Heart left ventricle (tissue), 16 donors: ENCODE results near the gene MGLL. TPM values are rescaled to one million over a fixed set of nuclear protein-coding genes. Genes with fewer than 3 reads are reported as not detected.
A peak's percentile ranks its signal among the peaks of the same experiment; 100 is the strongest.
"Not testable (repeated sequence)": the region's sequence is repeated elsewhere in the genome, so short reads cannot be mapped to it uniquely, and the experiment has no call there.

ENCODE experiments used
- ATAC-seq, 4 donors: fragments of 200-7000 bp; cut with Tn5 transposase; one replicate each; pipeline ENCODE4 v1.9.1; 2020 to 2022; ENCODE audit warnings: moderate library complexity in 4 of 4, mild to moderate bottlenecking in 3 of 4, moderate number of reproducible peaks in 1 of 4
- DNase-seq, 5 donors: peaks; one replicate each; pipeline ENCODE4 v3.0.0-alpha.2; 2020
- H3K27ac ChIP-seq, 12 donors: fragments of 200-600 bp; sonication (generic) in 4 of 12; one replicate each; pipeline versions ENCODE4 v1.5.0 to v1.8.0; 2016 to 2022; ENCODE audit warnings: mild to moderate bottlenecking in 2 of 12
- H3K27me3 ChIP-seq, 9 donors: fragments of 200-600 bp; sonication (generic) in 2 of 9; one replicate each; pipeline versions ENCODE4 v1.5.1 to v1.8.0; 2016 to 2022; ENCODE audit warnings: mild to moderate bottlenecking in 3 of 9
- H3K36me3 ChIP-seq, 9 donors: fragments of 200-600 bp; sonication (generic) in 2 of 9; one replicate each; pipeline versions ENCODE4 v1.5.0 to v1.8.0; 2018 to 2022; ENCODE audit warnings: mild to moderate bottlenecking in 2 of 9
- H3K4me1 ChIP-seq, 12 donors: fragments of 200-600 bp; sonication (generic) in 4 of 12; one replicate each; pipeline versions ENCODE4 v1.5.0 to v1.8.0; 2016 to 2022; ENCODE audit warnings: mild to moderate bottlenecking in 3 of 12
- H3K4me3 ChIP-seq, 12 donors: fragments of 200-600 bp; sonication (generic) in 4 of 12; one replicate each; pipeline versions ENCODE4 v1.5.0 to v1.8.0; 2017 to 2022; ENCODE audit warnings: mild to moderate bottlenecking in 9 of 12, moderate library complexity in 4 of 12
- H3K9me3 ChIP-seq, 12 donors: fragments of 200-600 bp; sonication (generic) in 4 of 12; one replicate each; pipeline versions ENCODE4 v1.5.0 to v1.8.0; 2016 to 2022; ENCODE audit warnings: mild to moderate bottlenecking in 1 of 12
- POLR2A ChIP-seq, 2 donors: fragments of 450-650 bp; IDR thresholded peaks; one replicate each; pipeline ENCODE4 v1.6.1; 2017; ENCODE audit warnings: antibody characterized with exemption in 2 of 2, mild to moderate bottlenecking in 2 of 2, moderate library complexity in 2 of 2
- WGBS, 4 donors: extraction: QIAGEN DNeasy Blood & Tissue Kit in 2 of 4; methylation state at CpG; one replicate each; pipeline versions ENCODE4 v1.1.5 to v1.1.7; 2013 to 2018; 5-methylcytosine and 5-hydroxymethylcytosine counted together
- intact Hi-C, 10 donors: fragments of 100-400 bp; cut with DNase I; formaldehyde crosslinking; loops; one replicate each; pipeline versions ENCODE4 v1.11.1 to v1.14.2; 2022
- polyA plus RNA-seq, 2 donors: library from polyadenylated mRNA; stranded (reverse); fragments of 200-250 nt; gene quantifications; one replicate each; pipeline ENCODE4 v1.2.3, GENCODE V29; 2013
- total RNA-seq, 9 donors: library from RNA; depleted of rRNA in 2 of 9; stranded (reverse); fragments of >200 nt in 2 of 9; fragmentation: NEBNext Ultra II Directional in 3 of 9; extraction: Animal tissue kit (Norgen Biotek cat#: 25700) in 3 of 9; gene quantifications; one replicate each; pipeline versions ENCODE4 v1.1.0 to v1.2.4, GENCODE V29; 2016 to 2023
- TF ChIP-seq, protein P1 (sequence below), 12 donors: fragments of 200-600 bp; sonication (generic) in 4 of 12; IDR thresholded peaks; one replicate each; pipeline versions ENCODE4 v1.5.0 to v1.8.0; 2018 to 2022; ENCODE audit warnings: antibody characterized with exemption in 12 of 12, mild to moderate bottlenecking in 5 of 12
- donor health status: ischemic (EF 13 %, LVEDD 7.1; RV severe dilation, severe dysfunction).
- donor health status: healthy with polysubstance abuse.
- donor health status: DM: no; HTN: yes; CAD: no.
- donor health status: DM: no; HTN: no; CAD: no.
- donor health status: ischemic (EF 25% LVEDD 6.9; RV normal size, moderate dysfunction).
- donor health status: ischemic (EF 25% LVEDD 5.7; RV mildly dilated, moderate dysfunction).
- donor health status: healthy.
- donor health status: DM: yes; HTN: yes; CAD: no.
- donor health status: ischemic (EF 35%, LVEDD 5.7; RV mildly dilated, moderate dysfunction).
- donor health status: nonischemic (EF 11% LVEDD 7.7; RV severe dilation, severe dysfunction).
- donor health status: DM: yes; HTN: yes; CAD: no.
- donor health status: PGD.
- donor health status: ischemic (EF 29% LVEDD 5.4; RV normal size, mild dysfunction).
- donor health status: nonischemic (EF 23%, LVEDD 6.1; RV moderate dilation, normal function).

The MGLL gene
- total and polyA plus RNA-seq, 11 donors = 38.5 to 119 (median 78.9) TPM

DNA sequence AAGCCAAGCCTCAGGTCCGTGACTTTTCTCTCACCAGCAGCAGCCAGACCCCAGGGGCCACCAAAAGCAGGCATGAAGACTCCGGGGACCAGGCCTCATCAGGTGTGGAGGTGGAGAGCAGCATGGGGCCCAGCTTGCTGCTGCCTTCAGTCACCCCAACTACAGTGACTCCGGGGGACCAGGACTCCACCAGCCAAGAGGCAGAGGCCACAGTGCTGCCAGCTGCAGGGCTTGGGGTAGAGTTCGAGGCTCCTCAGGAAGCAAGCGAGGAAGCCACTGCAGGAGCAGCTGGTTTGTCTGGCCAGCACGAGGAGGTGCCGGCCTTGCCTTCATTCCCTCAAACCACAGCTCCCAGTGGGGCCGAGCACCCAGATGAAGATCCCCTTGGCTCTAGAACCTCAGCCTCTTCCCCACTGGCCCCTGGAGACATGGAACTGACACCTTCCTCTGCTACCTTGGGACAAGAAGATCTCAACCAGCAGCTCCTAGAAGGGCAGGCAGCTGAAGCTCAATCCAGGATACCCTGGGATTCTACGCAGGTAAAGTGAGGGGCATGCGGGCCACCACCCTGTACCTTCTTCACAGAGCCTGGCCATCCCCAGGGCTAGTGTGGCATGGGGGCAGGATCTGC is 161.6 kb downstream of the MGLL start:
- H3K27ac ChIP-seq = no peak overlapping the region
- ATAC-seq = no peak

DNA sequence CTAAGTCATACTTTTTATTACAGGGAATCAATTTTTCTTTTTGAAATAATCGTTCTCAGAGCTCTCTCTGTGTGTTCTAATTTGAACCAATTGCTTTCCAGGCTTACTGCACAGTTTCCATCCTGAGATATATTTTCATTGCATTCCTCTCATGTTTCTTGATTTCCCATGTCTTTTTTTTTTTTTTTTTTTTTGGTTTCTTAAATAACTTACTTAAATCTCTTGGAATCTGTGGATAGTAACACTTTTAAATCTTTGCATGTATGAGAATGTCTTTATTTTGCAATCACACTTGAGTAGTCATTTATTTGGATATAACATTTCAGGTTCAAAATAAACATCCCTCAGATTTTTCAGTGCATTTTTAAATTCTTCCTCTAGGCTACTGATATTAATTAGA is 164.1 kb downstream of the MGLL start:
- ATAC-seq (no peak), DNase-seq (no peak)
- Histone ChIP-seq H3K36me3 (no peaks in the 10 kb centered on the region), H3K9me3 (no peaks in the 10 kb centered on the region), H3K4me3 (no peak overlapping the region), H3K4me1 (peaks cover 0 to 25% (median 0%) of the 10 kb centered on the region in 12 donors), H3K27me3 (no peaks in the 10 kb centered on the region), H3K27ac (no peak overlapping the region)
- 61 to 75% (median 66%) methylated on average over 1 of the region's 1 CpG for WGBS, 4 donors
- TF ChIP-seq, protein P1, sequence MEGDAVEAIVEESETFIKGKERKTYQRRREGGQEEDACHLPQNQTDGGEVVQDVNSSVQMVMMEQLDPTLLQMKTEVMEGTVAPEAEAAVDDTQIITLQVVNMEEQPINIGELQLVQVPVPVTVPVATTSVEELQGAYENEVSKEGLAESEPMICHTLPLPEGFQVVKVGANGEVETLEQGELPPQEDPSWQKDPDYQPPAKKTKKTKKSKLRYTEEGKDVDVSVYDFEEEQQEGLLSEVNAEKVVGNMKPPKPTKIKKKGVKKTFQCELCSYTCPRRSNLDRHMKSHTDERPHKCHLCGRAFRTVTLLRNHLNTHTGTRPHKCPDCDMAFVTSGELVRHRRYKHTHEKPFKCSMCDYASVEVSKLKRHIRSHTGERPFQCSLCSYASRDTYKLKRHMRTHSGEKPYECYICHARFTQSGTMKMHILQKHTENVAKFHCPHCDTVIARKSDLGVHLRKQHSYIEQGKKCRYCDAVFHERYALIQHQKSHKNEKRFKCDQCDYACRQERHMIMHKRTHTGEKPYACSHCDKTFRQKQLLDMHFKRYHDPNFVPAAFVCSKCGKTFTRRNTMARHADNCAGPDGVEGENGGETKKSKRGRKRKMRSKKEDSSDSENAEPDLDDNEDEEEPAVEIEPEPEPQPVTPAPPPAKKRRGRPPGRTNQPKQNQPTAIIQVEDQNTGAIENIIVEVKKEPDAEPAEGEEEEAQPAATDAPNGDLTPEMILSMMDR (IDR thresholded peaks at IDR 0.05) = no peak
- no peak for TF ChIP-seq POLR2A (IDR thresholded peaks at IDR 0.05)
- intact Hi-C loops = loop anchor here in 2 of 10 donors (10.0 kb wide), 1 partner anchor 397 kb away; the partner anchor contains the start of gene SEC61A1 (in 2 of the 2)

More for the DNA sequence above, 161.6 kb downstream of the MGLL start:
- TF ChIP-seq, protein P1 (IDR thresholded peaks at IDR 0.05) = no peak
- TF ChIP-seq POLR2A (IDR thresholded peaks at IDR 0.05) = no peak
- intact Hi-C loops = no loop called here
- 95 to 97% (median 97%) methylated on average over 6 to 10 of the region's 10 CpGs for WGBS, 4 donors
- no peaks in the 10 kb centered on the region for H3K36me3 ChIP-seq
- no peaks in the 10 kb centered on the region for H3K27me3 ChIP-seq
- H3K4me1 ChIP-seq = peaks cover 0 to 26% (median 0%) of the 10 kb centered on the region in 12 donors
- H3K9me3 ChIP-seq = no peaks in the 10 kb centered on the region
- DNase-seq = no peak
- H3K4me3 ChIP-seq = no peak overlapping the region

DNA sequence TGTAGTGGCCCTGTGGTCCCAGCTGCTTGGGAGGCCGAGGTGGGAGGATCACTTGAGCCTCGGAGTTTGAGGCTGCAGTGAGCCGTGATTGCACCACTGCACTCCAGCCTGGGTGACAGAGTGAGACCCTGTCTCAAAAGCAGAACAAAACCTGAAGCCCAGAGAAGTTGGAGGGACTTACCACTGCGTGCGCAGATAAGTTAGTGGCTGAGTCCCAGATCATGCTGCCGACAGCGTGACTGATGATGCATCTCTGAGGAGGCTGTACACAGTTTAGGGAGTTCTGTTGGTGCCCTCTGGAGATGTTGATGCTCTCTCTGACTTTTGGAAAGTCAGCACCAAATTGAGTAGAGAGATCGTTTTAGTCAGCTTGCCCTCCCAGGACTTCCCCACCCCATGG is 165.4 kb downstream of the MGLL start:
- Histone ChIP-seq H3K9me3 (no peaks in the 10 kb centered on the region), H3K4me1 (peaks cover 0 to 26% (median 5%) of the 10 kb centered on the region in 12 donors), H3K4me3 (no peak overlapping the region), H3K36me3 (no peaks in the 10 kb centered on the region), H3K27me3 (no peaks in the 10 kb centered on the region), H3K27ac (no peak overlapping the region)
- no peak for ATAC-seq
- DNase-seq = no peak
- no peak for TF ChIP-seq POLR2A (IDR thresholded peaks at IDR 0.05)
- TF ChIP-seq, protein P1 (IDR thresholded peaks at IDR 0.05) = no peak
- intact Hi-C loops = loop anchor here in 3 of 10 donors (2.0 to 10.0 kb wide), 2 partner anchors 168 to 398 kb away; partner anchors contain the start of gene SEC61A1 (in 2 of the 3)
- 89 to 94% (median 93%) methylated on average over 7 to 8 of the region's 8 CpGs for WGBS, 4 donors

DNA sequence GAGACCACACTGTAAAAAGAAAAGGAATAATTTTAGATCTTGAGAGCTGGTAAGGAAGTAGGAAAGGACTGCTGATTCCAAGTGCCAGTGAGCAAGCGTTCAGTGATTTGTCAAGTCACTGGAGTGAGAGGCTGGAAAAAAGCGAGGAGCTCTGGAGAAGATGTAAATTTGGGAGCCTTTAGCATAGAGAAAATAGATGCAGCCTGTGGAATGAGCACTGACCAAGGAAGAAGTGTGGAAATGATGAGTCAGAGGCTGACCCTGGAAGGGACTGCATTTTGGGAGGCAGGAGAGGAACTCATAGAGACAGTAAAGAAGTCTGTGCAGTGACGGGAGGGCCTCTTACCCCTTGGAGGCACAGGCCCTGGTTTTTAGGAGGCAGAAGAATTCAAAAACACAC is 166.7 kb downstream of the MGLL start:
- Histone ChIP-seq H3K9me3 (no peaks in the 10 kb centered on the region), H3K27ac (peak overlapping the region in 1 of 12 donors; percentile 22), H3K27me3 (no peaks in the 10 kb centered on the region), H3K4me1 (peaks cover 0 to 19% (median 5%) of the 10 kb centered on the region in 12 donors), H3K36me3 (no peaks in the 10 kb centered on the region), H3K4me3 (no peak overlapping the region)
- intact Hi-C loops = loop anchor here in 3 of 10 donors (2.0 to 10.0 kb wide), 2 partner anchors 169 to 399 kb away; partner anchors contain the start of gene SEC61A1 (in 2 of the 3)
- ATAC-seq (peak in 1 of 4 donors; percentile 14), DNase-seq (no peak)
- 75 to 86% (median 83%) methylated on average over 3 of the region's 3 CpGs for WGBS, 4 donors
- TF ChIP-seq, protein P1 (IDR thresholded peaks at IDR 0.05) = no peak
- TF ChIP-seq POLR2A (IDR thresholded peaks at IDR 0.05) = no peak

DNA sequence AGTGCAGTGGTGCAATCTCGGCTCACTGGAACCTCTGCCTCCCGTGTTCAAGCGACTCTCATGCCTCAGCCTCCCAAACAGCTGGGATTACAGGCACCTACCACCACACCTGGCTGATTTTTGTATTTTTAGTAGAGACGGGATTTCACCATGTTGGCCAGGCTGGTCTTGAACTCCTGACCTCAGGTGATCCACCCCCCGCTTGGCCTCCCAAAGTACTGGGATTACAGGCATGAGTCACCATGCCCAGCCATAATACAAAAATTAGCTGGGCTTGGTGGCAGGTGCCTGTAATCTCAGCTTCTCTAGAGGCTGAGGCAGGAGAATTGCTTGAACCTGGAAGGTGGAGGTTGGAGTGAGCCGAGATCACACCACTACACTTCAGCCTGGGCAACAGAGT is 167.3 kb downstream of the MGLL start:
- ATAC-seq, H3K27ac ChIP-seq, H3K9me3 ChIP-seq, DNase-seq, H3K27me3 ChIP-seq, H3K4me3 ChIP-seq, H3K36me3 ChIP-seq: not testable (repeated sequence)
- 96 to 99% (median 96%) methylated on average over 6 of the region's 6 CpGs for WGBS, 4 donors
- peaks cover 0 to 19% (median 5%) of the 10 kb centered on the region in 12 donors for H3K4me1 ChIP-seq
- intact Hi-C loops = loop anchor here in 7 of 10 donors (5.0 to 10.0 kb wide), 6 partner anchors 177 to 477 kb away; partner anchors contain the start of gene SEC61A1 (in 2 of the 7)
